Upper lobe of left lung (tissue), 4 donors: ENCODE results near the gene BOC.

Experiments used
- CTCF ChIP-seq, 6 experiments: fragments of 450-650 bp in 4 of 6; fragments of 200-600 bp in 2 of 6; sonication (generic) in 2 of 6; IDR thresholded peaks; one replicate each; pipeline ENCODE4 v1.5.1; 2016 to 2019; ENCODE audit warnings: antibody characterized with exemption in 6 of 6
- POLR2A ChIP-seq, 4 donors: fragments of 450-650 bp; IDR thresholded peaks; one replicate each; pipeline ENCODE4 v1.5.1; 2016 to 2017; ENCODE audit warnings: antibody characterized with exemption in 4 of 4, mild to moderate bottlenecking in 2 of 4

GRCh38 chr3:113186566-113186965, 24.8 kb upstream of the BOC start:
- no peak for TF ChIP-seq POLR2A (IDR thresholded peaks at IDR 0.05)
- no peak for TF ChIP-seq CTCF (IDR thresholded peaks at IDR 0.05)
